NB4 (cell line): Measurements from ENCODE around the gene IQCF2.

Experiments
- DNase-seq: peaks from one replicate; pipeline ENCODE4 v3.0.0; 2010; ENCODE audit warnings: low read depth
- H3K4me3 ChIP-seq: one replicate; pipeline ENCODE4 v1.5.1; 2011; ENCODE audit warnings: mild to moderate bottlenecking, low read depth, low read length, moderate library complexity
- CTCF ChIP-seq: IDR thresholded peaks from one replicate; pipeline ENCODE4 v1.5.1; 2012; ENCODE audit warnings: low read depth, low read length
- MYC ChIP-seq: IDR thresholded peaks from 2 replicates; pipeline ENCODE4 v1.6.1; 2011; ENCODE audit warnings: low read depth, low read length
- POLR2A ChIP-seq: IDR thresholded peaks from 2 replicates; pipeline ENCODE4 v1.6.1; 2011; ENCODE audit warnings: mild to moderate bottlenecking; ENCODE audit not compliant: insufficient read length; ENCODE audit errors: extremely low read depth
- TF ChIP-seq, protein P1 (sequence below): IDR thresholded peaks from 2 replicates; pipeline ENCODE4 v1.6.1; 2011; ENCODE audit warnings: low read depth, low read length

The IQCF2 gene

DNA sequence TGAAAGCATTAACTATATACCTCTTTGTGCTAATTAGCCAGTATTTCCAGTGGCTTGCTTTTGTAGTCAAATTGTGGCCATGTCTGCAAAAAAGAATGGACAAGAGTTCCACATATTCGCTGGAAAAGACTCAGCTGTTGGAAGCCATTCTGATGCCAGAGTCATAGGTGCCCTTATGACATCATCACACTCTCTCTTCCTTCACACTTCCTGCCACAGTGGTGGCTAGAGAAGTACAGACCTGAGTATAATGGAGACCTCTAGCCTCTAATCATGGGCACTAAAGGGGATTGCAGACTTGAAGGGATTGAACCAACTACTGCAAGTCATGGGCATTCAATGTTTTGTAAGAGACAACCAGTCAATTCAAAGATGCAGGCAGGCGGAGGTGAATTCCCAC is 44.0 kb upstream of the IQCF2 start:
- DNase-seq, result no peak
- TF ChIP-seq CTCF (no peak), POLR2A (no peak), MYC (no peak)
- TF ChIP-seq, protein P1, sequence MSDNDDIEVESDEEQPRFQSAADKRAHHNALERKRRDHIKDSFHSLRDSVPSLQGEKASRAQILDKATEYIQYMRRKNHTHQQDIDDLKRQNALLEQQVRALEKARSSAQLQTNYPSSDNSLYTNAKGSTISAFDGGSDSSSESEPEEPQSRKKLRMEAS, result no peak
- no peak overlapping the region for H3K4me3 ChIP-seq

GRCh38 chr3:51819151-51819550 is 42.3 kb upstream of the IQCF2 start:
- H3K4me3 ChIP-seq, result no peak overlapping the region
- TF ChIP-seq CTCF (no peak), POLR2A (no peak), MYC (no peak)
- TF ChIP-seq, protein P1, result no peak
- DNase-seq, result no peak

- TF ChIP-seq POLR2A, result no peak
- TF ChIP-seq CTCF, result peak; percentile 51
- TF ChIP-seq, protein P1, result no peak
- no peak for TF ChIP-seq MYC
- no peak overlapping the region for H3K4me3 ChIP-seq
- DNase-seq, result peak; percentile 46
These were observed 41.6 kb upstream of the IQCF2 start for GRCh38 chr3:51819709-51820406.

DNA sequence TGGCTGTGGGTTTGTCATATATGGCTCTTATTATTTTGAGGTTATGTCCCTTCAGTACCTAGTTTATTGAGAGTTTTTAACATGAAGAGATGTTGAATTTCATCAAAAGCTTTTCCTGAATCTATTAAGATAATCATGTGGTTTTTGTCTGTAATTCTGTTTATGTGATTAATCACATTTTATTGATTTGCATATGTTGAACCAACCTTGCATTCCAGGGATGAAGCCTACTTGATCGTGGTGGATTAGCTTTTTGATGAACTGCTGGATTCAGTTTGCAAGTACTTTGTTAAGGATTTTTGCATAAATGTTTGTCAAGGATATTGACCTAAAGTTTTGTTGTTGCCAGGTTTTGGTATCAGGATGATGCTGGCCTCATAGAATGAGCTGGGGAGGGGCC is 33.1 kb upstream of the IQCF2 start:
- TF ChIP-seq, protein P1, result no peak
- no peak overlapping the region for H3K4me3 ChIP-seq

DNA sequence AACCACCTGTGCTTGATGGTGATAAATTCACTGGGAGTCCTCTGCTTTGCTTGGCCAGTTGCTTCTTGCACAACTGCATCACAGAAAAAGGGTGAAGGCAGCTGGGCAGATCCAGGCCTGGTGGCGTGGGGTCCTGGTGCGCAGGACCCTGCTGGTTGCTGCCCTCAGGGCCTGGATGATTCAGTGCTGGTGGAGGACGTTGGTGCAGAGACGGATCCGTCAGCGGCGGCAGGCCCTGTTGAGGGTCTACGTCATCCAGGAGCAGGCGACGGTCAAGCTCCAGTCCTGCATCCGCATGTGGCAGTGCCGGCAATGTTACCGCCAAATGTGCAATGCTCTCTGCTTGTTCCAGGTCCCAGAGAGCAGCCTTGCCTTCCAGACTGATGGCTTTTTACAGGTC is 31.1 kb upstream of the IQCF2 start:
- no peak for DNase-seq
- TF ChIP-seq CTCF (no peak), POLR2A (no peak), MYC (no peak)
- TF ChIP-seq, protein P1, result no peak
- H3K4me3 ChIP-seq, result no peak overlapping the region

More for the DNA sequence above, 33.1 kb upstream of the IQCF2 start:
- no peak for DNase-seq

DNA sequence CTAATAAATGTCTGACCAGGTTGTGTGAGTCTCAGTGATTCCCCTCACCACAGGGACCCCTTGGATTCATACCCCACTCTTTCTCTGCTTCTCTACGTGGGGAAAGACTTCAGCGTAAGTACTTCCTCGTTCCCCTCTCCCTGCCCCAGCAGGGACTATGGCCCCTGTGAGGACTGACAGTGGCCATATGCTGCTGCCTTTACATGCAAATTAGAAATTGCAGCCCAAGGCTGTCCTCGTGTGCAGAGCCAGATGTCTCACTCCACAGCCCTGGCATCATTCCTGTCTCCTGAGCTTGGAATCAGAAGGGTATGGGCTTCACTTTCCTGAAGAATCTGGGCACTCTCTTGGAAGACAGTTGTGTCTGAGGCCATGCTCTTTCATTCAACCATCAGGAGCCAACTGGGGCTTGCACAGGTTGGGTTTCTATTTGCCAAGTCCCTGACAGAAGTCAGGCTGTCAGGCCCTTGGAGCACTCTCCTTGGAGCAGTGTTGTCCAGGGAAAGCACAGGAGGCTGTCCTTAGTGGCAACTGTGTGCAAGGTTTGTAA is 30.5 kb upstream of the IQCF2 start:
- TF ChIP-seq MYC, result no peak
- TF ChIP-seq POLR2A, result no peak
- TF ChIP-seq CTCF, result no peak
- TF ChIP-seq, protein P1, result no peak
- no peak overlapping the region for H3K4me3 ChIP-seq
- DNase-seq, result no peak
